ENCODE results near the gene COL4A1. TPM values are rescaled to one million over a fixed set of nuclear protein-coding genes. Genes with fewer than 3 reads are reported as not detected.

Gene COL4A1
- total RNA-seq, 2 donors from 2014 or later, result 505 to 852 TPM

DNA sequence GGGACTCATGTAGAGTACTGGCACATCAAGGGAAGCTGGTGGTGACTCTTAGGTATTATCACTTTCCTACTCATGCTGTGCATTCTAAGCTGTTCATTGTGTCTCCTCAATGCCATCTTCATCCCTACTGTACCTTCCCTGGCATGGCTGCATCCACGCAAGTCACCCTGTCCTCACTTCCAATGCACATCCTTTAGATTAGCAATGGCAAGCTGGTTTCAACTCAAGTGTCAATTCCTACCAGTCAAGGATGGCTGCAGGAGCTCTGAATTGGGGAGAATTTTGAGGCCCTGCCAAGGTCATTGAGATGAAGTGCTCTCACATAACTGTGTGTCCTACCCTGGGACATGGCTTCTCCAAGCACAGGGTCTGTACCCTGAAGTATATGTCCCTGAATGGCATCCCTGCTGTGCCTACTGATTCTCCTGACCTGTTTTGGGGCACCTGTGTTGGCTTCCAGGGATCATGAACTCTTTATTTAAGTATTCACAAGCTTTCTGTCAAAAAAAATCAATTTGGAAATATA, 24.6 kb downstream of the COL4A1 start:
- ATAC-seq (ENCODE audit: insufficient number of reproducible peaks, low FRiP score, low read depth) (no peak), DNase-seq (ENCODE audit: low spot score) (no peak)
- TF ChIP-seq, protein P1, sequence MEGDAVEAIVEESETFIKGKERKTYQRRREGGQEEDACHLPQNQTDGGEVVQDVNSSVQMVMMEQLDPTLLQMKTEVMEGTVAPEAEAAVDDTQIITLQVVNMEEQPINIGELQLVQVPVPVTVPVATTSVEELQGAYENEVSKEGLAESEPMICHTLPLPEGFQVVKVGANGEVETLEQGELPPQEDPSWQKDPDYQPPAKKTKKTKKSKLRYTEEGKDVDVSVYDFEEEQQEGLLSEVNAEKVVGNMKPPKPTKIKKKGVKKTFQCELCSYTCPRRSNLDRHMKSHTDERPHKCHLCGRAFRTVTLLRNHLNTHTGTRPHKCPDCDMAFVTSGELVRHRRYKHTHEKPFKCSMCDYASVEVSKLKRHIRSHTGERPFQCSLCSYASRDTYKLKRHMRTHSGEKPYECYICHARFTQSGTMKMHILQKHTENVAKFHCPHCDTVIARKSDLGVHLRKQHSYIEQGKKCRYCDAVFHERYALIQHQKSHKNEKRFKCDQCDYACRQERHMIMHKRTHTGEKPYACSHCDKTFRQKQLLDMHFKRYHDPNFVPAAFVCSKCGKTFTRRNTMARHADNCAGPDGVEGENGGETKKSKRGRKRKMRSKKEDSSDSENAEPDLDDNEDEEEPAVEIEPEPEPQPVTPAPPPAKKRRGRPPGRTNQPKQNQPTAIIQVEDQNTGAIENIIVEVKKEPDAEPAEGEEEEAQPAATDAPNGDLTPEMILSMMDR (IDR thresholded peaks at IDR 0.05), result no peak
- no peaks in the 10 kb centered on the region for H3K36me3 ChIP-seq
- no peak overlapping the region for H3K4me3 ChIP-seq
- H3K27me3 ChIP-seq (replicated peaks; ENCODE audit: insufficient read depth), result no peaks in the 10 kb centered on the region
- peaks cover 26 to 97% of the 10 kb centered on the region in 2 donors for H3K4me1 ChIP-seq (ENCODE audit: control insufficient read depth in 1 of 2, low read depth in 2 of 2)
- no peaks in the 10 kb centered on the region for H3K9me3 ChIP-seq
- peak overlapping the region; percentile 43 to 66 for H3K27ac ChIP-seq

DNA sequence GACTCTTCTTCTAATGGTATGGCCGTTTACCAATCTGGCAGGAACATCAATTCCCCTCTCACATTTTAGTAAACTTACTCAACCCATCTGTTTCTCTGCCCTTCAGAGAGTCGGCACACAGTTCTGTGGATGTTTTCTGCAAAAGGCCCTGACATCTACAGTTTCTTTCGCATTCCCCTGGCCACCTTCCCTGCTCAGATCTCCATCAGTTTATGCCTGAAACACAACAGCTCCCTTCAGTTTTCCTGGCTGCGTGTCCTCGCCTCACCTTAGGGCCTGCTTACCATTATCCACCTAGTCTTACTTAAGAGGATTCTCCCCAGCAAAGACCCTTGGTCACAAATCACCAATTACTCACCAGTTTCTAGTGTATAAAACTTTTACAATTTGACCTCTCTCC, 25.2 kb downstream of the COL4A1 start:
- no peak for DNase-seq (ENCODE audit: low spot score)
- peaks cover 25 to 97% of the 10 kb centered on the region in 2 donors for H3K4me1 ChIP-seq (ENCODE audit: control insufficient read depth in 1 of 2, low read depth in 2 of 2)

DNA sequence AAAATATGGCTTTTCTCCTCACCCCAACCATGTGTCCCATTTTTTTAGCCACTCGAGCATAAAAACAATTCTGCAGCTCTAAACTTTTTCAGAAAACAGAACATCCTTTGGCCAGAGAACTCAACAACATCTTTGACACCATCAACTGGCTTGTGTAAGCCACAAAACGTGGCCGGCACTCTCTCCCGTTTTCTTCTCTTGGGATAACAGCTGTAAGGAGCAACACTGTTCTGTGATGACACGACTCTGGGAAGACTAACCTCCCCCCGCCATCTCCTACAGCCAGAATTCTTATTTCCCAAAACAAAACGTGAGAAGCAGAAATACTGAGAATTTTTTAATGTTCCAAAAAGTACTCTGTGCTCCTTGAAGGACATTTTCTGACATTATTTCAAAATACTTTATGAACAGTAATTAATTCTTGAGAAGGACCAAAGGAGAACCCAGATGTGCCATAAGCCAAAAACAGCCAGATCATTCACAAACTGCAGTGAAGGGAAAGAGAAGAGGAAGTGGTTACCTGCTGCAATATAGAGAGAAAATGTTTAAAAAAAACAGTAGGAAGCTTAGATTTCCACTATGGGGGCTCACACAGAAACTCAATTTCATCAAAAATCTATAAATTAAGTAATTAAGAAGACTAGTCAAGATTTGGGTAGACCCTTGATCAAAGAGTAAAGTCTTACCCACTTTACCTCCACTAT, 25.8 kb downstream of the COL4A1 start:
- TF ChIP-seq, protein P1 (IDR thresholded peaks at IDR 0.05), result no peak
- no peaks in the 10 kb centered on the region for H3K9me3 ChIP-seq
- no peaks in the 10 kb centered on the region for H3K36me3 ChIP-seq
- ATAC-seq (ENCODE audit: insufficient number of reproducible peaks, low FRiP score, low read depth) (no peak), DNase-seq (ENCODE audit: low spot score) (no peak)
- H3K4me3 ChIP-seq, result no peak overlapping the region
- no peaks in the 10 kb centered on the region for H3K27me3 ChIP-seq (replicated peaks; ENCODE audit: insufficient read depth)
- peaks cover 19 to 97% of the 10 kb centered on the region in 2 donors for H3K4me1 ChIP-seq (ENCODE audit: control insufficient read depth in 1 of 2, low read depth in 2 of 2)
- H3K27ac ChIP-seq, result peak overlapping the region; percentile 43 to 66

More for the DNA sequence above, 25.2 kb downstream of the COL4A1 start:
- Histone ChIP-seq H3K27me3 (replicated peaks; ENCODE audit: insufficient read depth) (no peaks in the 10 kb centered on the region), H3K36me3 (no peaks in the 10 kb centered on the region), H3K4me3 (no peak overlapping the region), H3K27ac (peak overlapping the region; percentile 43 to 66), H3K9me3 (no peaks in the 10 kb centered on the region)
- TF ChIP-seq, protein P1 (IDR thresholded peaks at IDR 0.05), result no peak
- no peak for ATAC-seq (ENCODE audit: insufficient number of reproducible peaks, low FRiP score, low read depth)

DNA sequence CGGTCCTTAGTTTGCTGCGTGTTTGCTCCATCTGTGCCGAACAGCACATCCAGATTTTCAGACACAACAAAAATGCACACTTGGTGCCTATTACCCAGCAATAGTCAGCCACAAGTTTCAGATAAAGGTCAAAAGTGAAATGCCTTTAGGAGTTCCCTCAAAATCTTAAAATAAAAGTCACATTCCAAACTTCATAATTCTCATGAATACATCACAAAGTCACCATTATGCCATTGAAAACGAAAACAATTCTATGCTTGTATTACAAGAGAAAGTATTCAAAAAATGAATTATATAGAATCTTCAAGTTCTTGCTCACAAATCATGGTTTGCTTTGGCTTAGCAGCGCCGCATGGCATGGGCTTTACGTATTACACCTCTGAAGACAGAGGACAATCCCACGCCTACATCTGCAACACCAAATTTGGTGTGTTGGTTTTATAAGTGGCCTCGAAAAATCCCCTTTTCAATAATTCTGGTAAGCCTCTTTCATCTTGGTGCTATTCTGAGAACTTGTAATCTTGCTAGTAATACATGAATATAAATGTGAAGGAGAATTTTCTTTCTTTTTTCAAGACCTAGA, 26.6 kb downstream of the COL4A1 start:
- Histone ChIP-seq H3K27me3 (replicated peaks; ENCODE audit: insufficient read depth) (no peaks in the 10 kb centered on the region), H3K36me3 (no peaks in the 10 kb centered on the region), H3K4me3 (peak overlapping the region; percentile 7), H3K9me3 (no peaks in the 10 kb centered on the region), H3K4me1 (ENCODE audit: control insufficient read depth in 1 of 2, low read depth in 2 of 2) (peaks cover 13 to 97% of the 10 kb centered on the region in 2 donors), H3K27ac (peak overlapping the region; percentile 43 to 66)
- no peak for ATAC-seq (ENCODE audit: insufficient number of reproducible peaks, low FRiP score, low read depth)
- DNase-seq (ENCODE audit: low spot score), result no peak
- TF ChIP-seq, protein P1 (IDR thresholded peaks at IDR 0.05), result no peak

DNA sequence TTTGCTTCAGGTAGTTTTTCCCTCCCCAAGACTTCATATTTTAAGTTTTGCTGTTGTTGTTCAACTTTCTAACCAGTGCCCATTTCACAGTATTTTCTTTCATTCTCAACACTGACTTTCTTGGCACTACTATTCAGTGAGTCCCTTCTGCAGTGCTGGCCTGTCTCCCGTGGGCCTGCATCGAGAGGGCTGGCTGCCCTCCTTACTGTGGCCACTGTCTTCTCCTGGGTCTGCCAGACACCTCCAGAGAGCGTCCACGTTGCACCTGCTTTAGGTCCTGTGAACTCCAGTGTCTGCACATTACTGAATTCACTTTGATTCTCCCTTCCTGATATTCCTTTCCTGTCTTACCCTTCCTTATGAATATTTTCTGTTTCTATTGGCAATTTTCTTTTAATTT, 27.3 kb downstream of the COL4A1 start:
- no peak for ATAC-seq (ENCODE audit: insufficient number of reproducible peaks, low FRiP score, low read depth)
- TF ChIP-seq, protein P1 (IDR thresholded peaks at IDR 0.05), result no peak
- Histone ChIP-seq H3K27ac (peak overlapping the region; percentile 43 to 66), H3K9me3 (no peaks in the 10 kb centered on the region), H3K4me3 (no peak overlapping the region), H3K4me1 (ENCODE audit: control insufficient read depth in 1 of 2, low read depth in 2 of 2) (peaks cover 17 to 97% of the 10 kb centered on the region in 2 donors), H3K27me3 (replicated peaks; ENCODE audit: insufficient read depth) (no peaks in the 10 kb centered on the region), H3K36me3 (no peaks in the 10 kb centered on the region)
- DNase-seq (ENCODE audit: low spot score), result no peak
